Naive thymus-derived CD8-positive, alpha-beta T cell (primary cell): ENCODE results near the gene SLF2. TPM values are rescaled to one million over a fixed set of nuclear protein-coding genes. Genes with fewer than 3 reads are reported as not detected.
A peak's percentile ranks its signal among the peaks of the same experiment; 100 is the strongest.
"Not testable (repeated sequence)": the region's sequence is repeated elsewhere in the genome, so short reads cannot be mapped to it uniquely, and the experiment has no call there.

Experiments used
- ATAC-seq, 2 donors: fragments of 150-1000 bp; cut with Tn5 transposase in 1 of 2; sonication (Bioruptor Pico), chemical (Tn5 transposase) in 1 of 2; 1 replicate in 1 of 2; 2 replicates in 1 of 2; pipeline ENCODE4 v1.10.0; 2021; ENCODE audit warnings: mild to moderate bottlenecking in 2 of 2, moderate library complexity in 2 of 2
- POLR2A ChIA-PET: fragments of 350-600 bp; sonication (Branson Sonifier 250); formaldehyde crosslinking; loops from one replicate; lab custom pipeline; 2021; ENCODE audit warnings: antibody characterized with exemption; lab: Charles Lee
- DNase-seq, 10 donors: peaks; one replicate each; pipeline versions ENCODE4 v3.0.0 to v3.0.0-alpha.2; 2020 to 2022
- H3K27ac Mint-ChIP-seq, 10 donors: one replicate each; pipeline ENCODE4 v1.8.0; 2020 to 2022; ENCODE audit warnings: mild to moderate bottlenecking in 10 of 10, mixed read lengths in 10 of 10, moderate library complexity in 4 of 10, inconsistent platforms in 1 of 10
- H3K27me3 Mint-ChIP-seq, 5 donors: one replicate each; pipeline ENCODE4 v1.8.0; 2021 to 2022; ENCODE audit warnings: mixed read lengths in 5 of 5
- H3K36me3 Mint-ChIP-seq, 3 donors: one replicate each; pipeline ENCODE4 v1.8.0; 2020 to 2022; ENCODE audit warnings: mixed read lengths in 3 of 3, mild to moderate bottlenecking in 2 of 3, inconsistent platforms in 1 of 3
- H3K4me1 Mint-ChIP-seq, 4 donors: one replicate each; pipeline ENCODE4 v1.8.0; 2021 to 2022; ENCODE audit warnings: mixed read lengths in 4 of 4
- H3K4me3 Mint-ChIP-seq, 10 donors: one replicate each; pipeline ENCODE4 v1.8.0; 2020 to 2022; ENCODE audit warnings: mild to moderate bottlenecking in 10 of 10, mixed read lengths in 10 of 10, moderate library complexity in 6 of 10, inconsistent platforms in 1 of 10
- H3K9me3 Mint-ChIP-seq, 9 donors: one replicate each; pipeline ENCODE4 v1.8.0; 2020 to 2022; ENCODE audit warnings: mixed read lengths in 9 of 9, mild to moderate bottlenecking in 3 of 9, inconsistent platforms in 1 of 9, moderate library complexity in 1 of 9
- polyA plus RNA-seq, 3 donors: library from polyadenylated mRNA; unstranded; fragments of 300-500 nt; fragmentation: Illumina TruSeq; gene quantifications; one replicate each; pipeline ENCODE4 v1.2.3, GENCODE V29; 2021
- total RNA-seq, 8 experiments: library from RNA in 2 of 8; stranded (reverse) in 2 of 8; gene quantifications; one replicate each; pipeline ENCODE4 v1.2.3 and lab custom pipeline; 2021 to 2026

Gene SLF2
- total and polyA plus RNA-seq, 5 experiments from 2014 or later, result 9.7 to 46.1 (median 11.2) TPM

- H3K27ac Mint-ChIP-seq, result peak overlapping the region in 1 of 10 donors; percentile 41
- H3K4me1 Mint-ChIP-seq, result peaks cover 0 to 5% (median 0%) of the 10 kb centered on the region in 4 donors
- POLR2A ChIA-PET, result no interaction called here
- ATAC-seq (no peak), DNase-seq (no peak)
- H3K4me3 Mint-ChIP-seq, result no peak overlapping the region
- peaks cover 0 to 8% (median 2%) of the 10 kb centered on the region in 5 donors for H3K27me3 Mint-ChIP-seq
- H3K36me3 Mint-ChIP-seq, result no peaks in the 10 kb centered on the region
- no peaks in the 10 kb centered on the region for H3K9me3 Mint-ChIP-seq
Observed at GRCh38 chr10:100882671-100883311, 30.0 kb upstream of the SLF2 start.

GRCh38 chr10:100883312-100883821 is 29.4 kb upstream of the SLF2 start:
- POLR2A ChIA-PET, result no interaction called here
- H3K4me3 Mint-ChIP-seq, result no peak overlapping the region

GRCh38 chr10:100885611-100886010 is 27.2 kb upstream of the SLF2 start:
- H3K27ac Mint-ChIP-seq, H3K9me3 Mint-ChIP-seq, H3K4me1 Mint-ChIP-seq, H3K4me3 Mint-ChIP-seq, ATAC-seq, H3K36me3 Mint-ChIP-seq, POLR2A ChIA-PET, DNase-seq: not testable (repeated sequence)
- peaks cover 4 to 23% (median 14%) of the 10 kb centered on the region in 5 donors for H3K27me3 Mint-ChIP-seq

More at GRCh38 chr10:100883312-100883821, 29.4 kb upstream of the SLF2 start:
- Mint-ChIP-seq H3K9me3 (no peaks in the 10 kb centered on the region), H3K27ac (no peak overlapping the region), H3K4me1 (peaks cover 0 to 2% (median 0%) of the 10 kb centered on the region in 4 donors), H3K27me3 (peaks cover 0 to 4% (median 0%) of the 10 kb centered on the region in 5 donors), H3K36me3 (no peaks in the 10 kb centered on the region)
- ATAC-seq (no peak), DNase-seq (no peak)

DNA sequence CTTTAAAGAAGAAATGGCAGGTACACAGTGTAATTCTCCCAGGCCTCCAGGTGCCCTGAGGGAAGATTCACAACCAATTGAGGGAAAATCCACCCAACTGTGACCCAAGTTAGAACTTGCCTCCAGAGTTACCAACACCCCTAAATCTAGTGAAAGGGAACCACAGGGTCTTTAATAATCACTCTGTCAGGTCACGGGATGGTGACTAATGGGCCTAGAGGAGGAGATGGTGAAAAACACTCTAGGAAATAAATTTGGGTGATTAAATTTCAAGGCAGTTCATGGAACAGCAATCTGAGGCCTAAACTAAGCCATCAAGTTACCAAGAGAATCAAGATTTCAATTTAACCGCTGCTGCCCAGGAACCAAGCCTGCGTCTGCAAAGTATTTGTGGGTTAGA is 26.7 kb upstream of the SLF2 start:
- peaks cover 0 to 2% (median 0%) of the 10 kb centered on the region in 4 donors for H3K4me1 Mint-ChIP-seq
- POLR2A ChIA-PET, result no interaction called here
- ATAC-seq (no peak), DNase-seq (no peak)
- no peak overlapping the region for H3K27ac Mint-ChIP-seq
- H3K27me3 Mint-ChIP-seq, result peaks cover 4 to 28% (median 18%) of the 10 kb centered on the region in 5 donors
- no peaks in the 10 kb centered on the region for H3K36me3 Mint-ChIP-seq
- H3K4me3 Mint-ChIP-seq, result no peak overlapping the region
- no peaks in the 10 kb centered on the region for H3K9me3 Mint-ChIP-seq

GRCh38 chr10:100886521-100886920 is 26.2 kb upstream of the SLF2 start:
- DNase-seq (no peak), ATAC-seq (no peak)
- POLR2A ChIA-PET, result no interaction called here
- no peak overlapping the region for H3K4me3 Mint-ChIP-seq
- H3K36me3 Mint-ChIP-seq, result no peaks in the 10 kb centered on the region
- H3K27me3 Mint-ChIP-seq, result peaks cover 4 to 30% (median 19%) of the 10 kb centered on the region in 5 donors
- H3K9me3 Mint-ChIP-seq, result no peaks in the 10 kb centered on the region
- H3K4me1 Mint-ChIP-seq, result peaks cover 0 to 2% (median 0%) of the 10 kb centered on the region in 4 donors
- H3K27ac Mint-ChIP-seq, result no peak overlapping the region

DNA sequence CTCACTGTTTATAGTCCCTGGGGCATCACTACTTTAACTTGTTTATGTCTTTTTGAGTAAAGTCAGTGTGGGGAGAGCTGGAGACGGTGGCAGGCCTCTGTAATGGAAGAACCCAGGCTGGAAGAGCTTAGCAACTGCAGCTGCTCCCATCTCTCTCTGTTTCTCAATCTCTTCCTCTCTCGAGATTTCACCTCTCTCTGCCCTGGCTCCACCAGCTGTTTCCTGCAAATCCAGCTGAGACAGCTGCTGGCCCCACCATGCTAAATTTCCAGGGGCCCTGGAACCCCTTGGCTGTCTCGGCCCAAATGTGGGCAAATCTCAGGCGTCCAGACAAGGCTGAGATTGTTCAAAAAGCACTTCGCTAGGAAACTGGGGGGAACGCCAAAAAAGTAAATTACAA is 25.8 kb upstream of the SLF2 start:
- ATAC-seq (no peak), DNase-seq (no peak)
- peaks cover 0 to 2% (median 0%) of the 10 kb centered on the region in 4 donors for H3K4me1 Mint-ChIP-seq
- H3K36me3 Mint-ChIP-seq, result no peaks in the 10 kb centered on the region
- no peaks in the 10 kb centered on the region for H3K9me3 Mint-ChIP-seq
- H3K27ac Mint-ChIP-seq, result no peak overlapping the region
- POLR2A ChIA-PET, result no interaction called here
- H3K4me3 Mint-ChIP-seq, result no peak overlapping the region
- H3K27me3 Mint-ChIP-seq, result peaks cover 4 to 34% (median 20%) of the 10 kb centered on the region in 5 donors

DNA sequence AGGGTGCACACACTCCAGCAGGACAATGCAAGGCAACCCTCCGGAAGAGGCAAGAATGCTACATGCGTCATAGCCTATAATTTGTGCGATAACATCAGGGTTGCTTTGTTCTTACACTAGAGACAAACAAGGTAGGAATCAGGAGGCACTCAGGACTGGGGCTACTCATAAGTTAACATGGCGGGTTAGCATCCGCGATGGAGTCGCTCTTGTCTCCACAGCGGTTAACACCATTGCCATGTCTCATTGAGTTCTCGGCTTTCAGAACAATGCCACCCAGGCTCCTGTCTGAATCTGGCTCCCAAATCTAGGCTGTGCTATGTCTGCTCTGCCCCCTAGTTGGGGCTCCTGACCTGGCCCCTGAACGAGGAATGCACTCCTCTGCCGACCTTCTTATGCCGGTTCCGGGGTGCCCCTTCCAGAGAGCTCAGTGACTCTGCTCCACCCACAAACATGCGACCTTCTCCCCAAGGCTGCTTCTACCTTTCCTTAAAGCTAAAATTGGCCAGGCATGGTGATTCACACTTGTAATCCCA is 24.9 kb upstream of the SLF2 start:
- Mint-ChIP-seq H3K9me3 (no peaks in the 10 kb centered on the region), H3K4me1 (no peaks in the 10 kb centered on the region), H3K27ac (no peak overlapping the region), H3K4me3 (no peak overlapping the region), H3K27me3 (peaks cover 6 to 42% (median 25%) of the 10 kb centered on the region in 5 donors), H3K36me3 (no peaks in the 10 kb centered on the region)
- POLR2A ChIA-PET, result no interaction called here
- ATAC-seq, result no peak
- DNase-seq, result no peak

GRCh38 chr10:100888957-100889356 is 23.8 kb upstream of the SLF2 start:
- no peaks in the 10 kb centered on the region for H3K4me1 Mint-ChIP-seq
- ATAC-seq, result no peak
- no peaks in the 10 kb centered on the region for H3K9me3 Mint-ChIP-seq
- no peaks in the 10 kb centered on the region for H3K36me3 Mint-ChIP-seq
- no peak for DNase-seq
- no peak overlapping the region for H3K27ac Mint-ChIP-seq
- H3K27me3 Mint-ChIP-seq, result peaks cover 6 to 42% (median 25%) of the 10 kb centered on the region in 5 donors
- POLR2A ChIA-PET, result no interaction called here
- H3K4me3 Mint-ChIP-seq, result no peak overlapping the region

GRCh38 chr10:100889546-100889945 is 23.2 kb upstream of the SLF2 start:
- no peaks in the 10 kb centered on the region for H3K36me3 Mint-ChIP-seq
- H3K9me3 Mint-ChIP-seq, result no peaks in the 10 kb centered on the region
- POLR2A ChIA-PET, result no interaction called here
- H3K27ac Mint-ChIP-seq, result no peak overlapping the region
- no peak for ATAC-seq
- H3K27me3 Mint-ChIP-seq, result peaks cover 6 to 42% (median 25%) of the 10 kb centered on the region in 5 donors
- H3K4me1 Mint-ChIP-seq, result no peaks in the 10 kb centered on the region
- DNase-seq, result no peak
- H3K4me3 Mint-ChIP-seq, result no peak overlapping the region

DNA sequence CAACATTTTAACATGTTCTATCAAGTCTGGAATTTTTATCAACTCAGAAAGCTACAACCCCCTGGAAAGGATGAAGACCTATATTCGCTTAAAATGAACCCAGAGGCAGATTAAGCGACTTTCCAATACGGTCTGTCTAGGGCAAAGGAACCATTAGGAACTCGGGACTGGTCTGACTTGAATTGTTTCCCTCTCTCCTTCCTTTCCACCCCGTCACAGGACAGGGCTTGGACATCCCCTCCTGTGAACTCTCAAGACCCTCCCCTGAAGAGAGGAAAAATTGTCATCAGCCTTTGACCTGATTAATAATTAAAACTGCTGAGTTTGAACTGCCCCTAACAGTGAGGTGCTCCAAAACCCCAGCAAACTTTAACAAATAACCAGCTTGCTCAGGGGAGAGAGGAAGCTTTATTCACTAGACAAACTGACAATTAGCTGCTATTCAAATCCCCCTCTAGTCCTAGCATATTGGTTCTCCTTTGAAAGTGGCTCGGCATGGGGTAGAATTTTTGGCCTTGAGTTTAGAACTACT is 22.6 kb upstream of the SLF2 start:
- ATAC-seq, result no peak
- Mint-ChIP-seq H3K36me3 (no peaks in the 10 kb centered on the region), H3K4me3 (no peak overlapping the region), H3K9me3 (no peaks in the 10 kb centered on the region), H3K27me3 (peaks cover 6 to 42% (median 25%) of the 10 kb centered on the region in 5 donors), H3K27ac (no peak overlapping the region), H3K4me1 (peaks cover 0 to 3% (median 0%) of the 10 kb centered on the region in 4 donors)
- POLR2A ChIA-PET, result no interaction called here
- no peak for DNase-seq

DNA sequence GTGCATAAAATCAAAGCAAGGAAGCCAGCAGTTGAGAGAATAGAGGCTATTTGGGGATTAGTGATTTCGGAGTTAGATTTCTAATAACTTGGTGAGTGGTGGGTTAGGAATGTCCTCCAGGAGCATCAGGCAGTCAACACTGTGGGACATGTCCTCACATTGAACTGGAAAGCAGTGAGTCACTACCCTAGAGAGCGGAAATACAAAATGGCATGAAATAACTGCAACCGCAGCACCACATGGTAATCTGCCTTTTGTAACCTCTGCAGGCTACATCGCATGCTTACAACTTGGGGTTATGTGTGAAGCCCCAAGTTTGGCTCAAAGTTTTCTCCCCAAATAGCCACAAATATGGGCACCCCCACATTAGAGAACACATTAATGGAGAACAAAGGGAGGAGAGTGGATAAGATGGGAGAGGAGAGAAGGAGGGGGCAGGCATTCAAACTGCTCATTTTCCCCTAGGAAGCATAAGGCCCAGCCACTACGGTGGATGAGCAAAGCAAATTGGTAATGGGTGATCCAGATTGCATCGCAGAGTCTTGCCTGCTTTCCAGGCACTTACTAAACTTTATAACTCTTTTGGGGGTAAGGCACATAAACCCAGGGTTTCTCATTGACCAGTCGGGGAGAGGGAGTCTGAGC is 22.0 kb upstream of the SLF2 start:
- DNase-seq, result peak in 1 of 10 donors; percentile 2
- no peaks in the 10 kb centered on the region for H3K36me3 Mint-ChIP-seq
- no peaks in the 10 kb centered on the region for H3K9me3 Mint-ChIP-seq
- no peak overlapping the region for H3K27ac Mint-ChIP-seq
- peaks cover 0 to 9% (median 1%) of the 10 kb centered on the region in 4 donors for H3K4me1 Mint-ChIP-seq
- H3K4me3 Mint-ChIP-seq, result no peak overlapping the region
- POLR2A ChIA-PET, result no interaction called here
- ATAC-seq, result no peak
- peaks cover 7 to 48% (median 25%) of the 10 kb centered on the region in 5 donors for H3K27me3 Mint-ChIP-seq

GRCh38 chr10:100894033-100894432 is 18.7 kb upstream of the SLF2 start:
- Mint-ChIP-seq H3K36me3 (no peaks in the 10 kb centered on the region), H3K4me3 (no peak overlapping the region), H3K27ac (no peak overlapping the region), H3K9me3 (no peaks in the 10 kb centered on the region), H3K4me1 (peaks cover 0 to 10% (median 1%) of the 10 kb centered on the region in 4 donors), H3K27me3 (peaks cover 13 to 60% (median 33%) of the 10 kb centered on the region in 5 donors)
- DNase-seq (no peak), ATAC-seq (no peak)
- POLR2A ChIA-PET, result no interaction called here
